HEK293T (cell line): ENCODE data around the gene CAMSAP1.

Source experiments
- CTCF ChIA-PET: fragments of 350-600 bp; formaldehyde crosslinking; extraction: SDS; loops from one replicate; lab custom pipeline; 2021; ENCODE audit warnings: antibody characterized with exemption, inconsistent platforms; lab: Yijun Ruan, JAX
- POLR2A ChIA-PET: fragments of 350-600 bp; formaldehyde crosslinking; extraction: SDS; loops from one replicate; lab custom pipeline; 2020; ENCODE audit warnings: antibody characterized with exemption, inconsistent platforms; lab: Yijun Ruan, JAX
- DNase-seq: peaks from one replicate; pipeline ENCODE4 v3.0.0; 2012; ENCODE audit warnings: mixed read lengths; ENCODE audit errors: extremely low spot score
- ARNT ChIP-seq: fragments of 450-650 bp; IDR thresholded peaks from 2 replicates; pipeline ENCODE4 v1.6.1; 2017; ENCODE audit warnings: mild to moderate bottlenecking
- BHLHE40 ChIP-seq: fragments of 450-650 bp; IDR thresholded peaks from 2 replicates; pipeline ENCODE4 v1.6.1; 2016; ENCODE audit warnings: mild to moderate bottlenecking, moderate library complexity, borderline replicate concordance
- CTBP1 ChIP-seq: fragments of 450-650 bp; IDR thresholded peaks from 2 replicates; pipeline ENCODE4 v1.6.1; 2016; ENCODE audit warnings: borderline replicate concordance
- ELF4 ChIP-seq: fragments of 450-650 bp; IDR thresholded peaks from 2 replicates; pipeline ENCODE4 v1.6.1; 2017; ENCODE audit warnings: antibody characterized with exemption
- FOXA1 ChIP-seq: fragments of 450-650 bp; IDR thresholded peaks from 2 replicates; pipeline ENCODE4 v1.6.1; 2016; ENCODE audit warnings: mild to moderate bottlenecking
- FOXK2 ChIP-seq: fragments of 450-650 bp; IDR thresholded peaks from 2 replicates; pipeline ENCODE4 v1.6.1; 2016; ENCODE audit warnings: mild to moderate bottlenecking
- FOXM1 ChIP-seq: fragments of 450-650 bp; IDR thresholded peaks from 2 replicates; pipeline ENCODE4 v1.6.1; 2017; ENCODE audit warnings: mild to moderate bottlenecking, borderline replicate concordance
- HDGF ChIP-seq: fragments of 450-650 bp; IDR thresholded peaks from 2 replicates; pipeline ENCODE4 v1.6.1; 2017; ENCODE audit warnings: antibody characterized with exemption, borderline replicate concordance
- L3MBTL2 ChIP-seq: fragments of 450-650 bp; conservative IDR thresholded peaks from 2 replicates; pipeline ENCODE4 v1.6.1; 2016; ENCODE audit warnings: mild to moderate bottlenecking
- LEF1 ChIP-seq: fragments of 450-650 bp; IDR thresholded peaks from 2 replicates; pipeline ENCODE4 v1.6.1; 2017; ENCODE audit warnings: mild to moderate bottlenecking, borderline replicate concordance
- NFRKB ChIP-seq: fragments of 450-650 bp; IDR thresholded peaks from 2 replicates; pipeline ENCODE4 v1.6.1; 2016; ENCODE audit warnings: mild to moderate bottlenecking, moderate library complexity
- PKNOX1 ChIP-seq: fragments of 450-650 bp; IDR thresholded peaks from 2 replicates; pipeline ENCODE4 v1.6.1; 2016
- SP1 ChIP-seq: fragments of 450-650 bp; IDR thresholded peaks from 2 replicates; pipeline ENCODE4 v1.6.1; 2017
- SUZ12 ChIP-seq: fragments of 450-650 bp; IDR thresholded peaks from 2 replicates; pipeline ENCODE4 v1.6.1; 2016; ENCODE audit warnings: mild to moderate bottlenecking
- TARDBP ChIP-seq: fragments of 450-650 bp; IDR thresholded peaks from 2 replicates; pipeline ENCODE4 v1.6.1; 2016
- ZNF384 ChIP-seq: fragments of 450-650 bp; IDR thresholded peaks from 2 replicates; pipeline ENCODE4 v1.6.1; 2016

Gene CAMSAP1

DNA sequence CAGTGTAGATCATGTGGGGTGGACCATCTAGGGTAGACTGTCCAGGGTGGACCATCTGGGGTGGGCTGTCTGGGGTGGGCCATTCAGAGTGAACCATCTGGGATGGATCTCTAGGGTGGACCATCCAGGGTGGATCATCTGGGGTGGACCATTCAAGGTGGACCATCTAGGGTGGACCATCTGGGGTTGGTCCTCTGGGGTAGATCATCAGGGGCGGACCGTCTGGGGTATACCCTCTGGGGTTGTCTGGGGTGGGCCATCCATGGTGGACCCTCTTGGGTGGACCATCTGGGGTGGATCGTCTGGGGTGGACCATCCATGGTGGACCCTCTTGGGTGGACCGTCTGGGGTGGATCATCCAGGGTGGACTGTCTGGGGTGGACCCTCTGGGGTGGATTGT, 141.1 kb downstream of the CAMSAP1 start:
- DNase-seq = no peak
- ChIA-PET POLR2A (no interaction called here), CTCF (no interaction called here)
- no peak for TF ChIP-seq FOXA1
- TF ChIP-seq CTBP1 = no peak
- TF ChIP-seq NFRKB = no peak

DNA sequence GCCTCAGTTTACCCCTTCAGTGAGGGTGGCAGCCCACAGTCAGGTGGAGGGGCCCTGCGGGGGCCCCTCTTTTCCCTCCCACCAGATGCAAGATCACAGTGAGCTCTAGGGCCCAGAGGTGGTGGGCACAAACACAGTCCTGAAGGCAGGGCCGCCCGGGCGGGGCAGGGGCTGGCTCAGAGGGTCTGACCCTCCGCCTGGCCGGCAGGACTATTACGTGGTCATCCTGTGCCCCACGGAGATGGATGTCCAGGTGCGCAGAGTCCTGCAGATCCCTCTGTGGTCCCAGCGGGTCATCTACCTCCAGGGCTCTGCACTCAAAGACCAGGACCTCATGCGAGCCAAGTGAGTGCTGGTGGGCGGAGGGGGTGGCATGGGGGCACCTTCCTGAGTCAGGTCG, 141.9 kb downstream of the CAMSAP1 start:
- CTCF ChIA-PET = no interaction called here
- no peak for TF ChIP-seq L3MBTL2
- DNase-seq = no peak
- POLR2A ChIA-PET = no interaction called here

DNA sequence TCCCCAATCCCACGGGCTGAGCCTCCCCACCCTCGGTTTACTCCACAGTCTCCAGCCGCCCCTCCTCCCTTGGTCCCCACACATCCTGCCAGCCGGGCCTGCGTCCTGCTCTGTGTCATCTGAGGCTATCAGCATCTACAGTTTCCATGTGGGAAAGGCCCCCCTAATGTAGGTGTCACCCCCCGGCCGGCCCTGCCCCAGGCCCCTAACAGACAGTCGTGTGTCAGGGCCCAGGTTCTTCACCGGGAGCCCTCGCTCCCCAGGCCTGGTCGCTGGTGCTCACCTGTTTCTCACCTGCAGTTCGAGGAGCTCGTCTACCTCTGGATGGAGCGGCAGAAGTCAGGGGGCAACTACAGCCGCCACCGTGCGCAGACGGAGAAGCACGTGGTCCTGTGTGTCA, 142.6 kb downstream of the CAMSAP1 start:
- CTCF ChIA-PET = no interaction called here
- TF ChIP-seq ARNT = no peak
- no peak for TF ChIP-seq PKNOX1
- no peak for TF ChIP-seq TARDBP
- no peak for TF ChIP-seq ZNF384
- TF ChIP-seq ELF4 = no peak
- TF ChIP-seq SUZ12 = no peak
- no peak for TF ChIP-seq FOXA1
- TF ChIP-seq FOXM1 = no peak
- no peak for TF ChIP-seq HDGF
- no peak for TF ChIP-seq NFRKB
- TF ChIP-seq LEF1 = no peak
- no peak for TF ChIP-seq BHLHE40
- no peak for TF ChIP-seq SP1
- TF ChIP-seq L3MBTL2 = no peak
- no peak for TF ChIP-seq FOXK2
- POLR2A ChIA-PET = no interaction called here

DNA sequence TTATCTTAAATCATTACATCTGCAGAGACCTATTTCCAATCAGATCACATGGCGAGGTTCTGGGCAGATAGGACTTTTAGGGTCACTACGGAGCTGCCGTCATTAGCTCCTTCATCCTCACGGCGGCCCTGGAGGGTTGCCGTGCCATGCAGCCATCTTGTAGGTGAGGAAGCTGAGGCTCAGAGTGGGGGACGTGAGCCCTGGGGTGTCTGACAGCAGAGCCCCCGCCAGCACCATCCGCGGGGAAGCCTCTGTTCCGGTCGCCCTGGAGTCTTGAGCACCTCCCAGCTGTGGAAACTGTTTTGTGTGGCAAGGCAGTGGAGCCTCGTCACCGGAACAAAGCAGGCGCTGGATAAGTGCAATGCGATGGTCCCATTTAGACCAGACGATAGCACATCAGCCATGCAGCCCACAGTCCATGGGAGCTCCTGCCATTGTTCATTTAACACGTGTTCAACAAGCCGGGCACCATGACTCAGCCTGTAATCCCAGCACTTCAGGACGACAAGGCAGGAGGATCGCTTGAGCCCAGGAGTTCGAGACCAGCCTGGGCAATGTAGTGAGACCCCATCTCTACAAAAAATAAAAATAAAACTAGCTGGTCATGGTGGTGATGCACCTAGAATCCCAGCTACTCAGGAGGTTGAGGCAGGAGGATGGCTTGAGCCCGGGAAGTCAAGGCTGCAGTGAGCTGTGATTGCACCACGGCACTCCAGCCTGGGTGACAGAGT, 143.5 kb downstream of the CAMSAP1 start:
- no peak for TF ChIP-seq HDGF
- no peak for TF ChIP-seq SUZ12
- no peak for TF ChIP-seq ELF4
- no peak for TF ChIP-seq L3MBTL2
- no peak for TF ChIP-seq NFRKB
- TF ChIP-seq ARNT = no peak
- TF ChIP-seq FOXA1 = no peak
- no peak for TF ChIP-seq CTBP1
- TF ChIP-seq FOXM1 = no peak
- TF ChIP-seq TARDBP = no peak
- TF ChIP-seq LEF1 = no peak
- TF ChIP-seq FOXK2 = no peak
- no peak for TF ChIP-seq SP1
- no peak for TF ChIP-seq BHLHE40
- TF ChIP-seq ZNF384 = no peak
- TF ChIP-seq PKNOX1 = no peak
- ChIA-PET CTCF (no interaction called here), POLR2A (no interaction called here)
- DNase-seq = no peak

More for the DNA sequence above, 142.6 kb downstream of the CAMSAP1 start:
- DNase-seq = no peak

DNA sequence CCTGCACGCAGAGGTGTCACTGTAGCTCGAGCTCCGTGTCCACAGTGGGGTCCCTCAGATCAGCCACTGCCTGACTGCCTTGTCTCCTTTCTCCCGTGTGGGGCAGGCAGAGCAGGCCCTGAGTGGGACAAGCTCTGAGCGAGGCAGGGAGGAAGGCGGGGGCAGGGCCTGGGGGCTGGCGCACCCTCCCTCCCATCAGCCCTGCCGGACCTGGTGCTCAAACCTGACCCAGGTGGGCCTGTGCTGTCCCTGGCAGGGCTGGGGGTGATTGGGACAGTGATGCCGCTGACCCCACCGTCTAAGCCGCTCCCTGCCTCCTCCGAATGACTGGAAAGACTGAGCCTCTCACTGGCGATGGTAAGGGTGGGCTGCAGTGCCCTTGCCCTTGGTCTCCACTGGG, 144.4 kb downstream of the CAMSAP1 start:
- no peak for DNase-seq
- ChIA-PET CTCF (interaction anchor here (0.6 kb wide), 1 partner anchor 81 kb away, joined by 6 read pairs; no protein-coding TSS in a partner anchor), POLR2A (no interaction called here)
- no peak for TF ChIP-seq CTBP1
- TF ChIP-seq ELF4 = no peak
- TF ChIP-seq FOXK2 = no peak

- ChIA-PET CTCF (no interaction called here), POLR2A (no interaction called here)
- TF ChIP-seq TARDBP = no peak
- TF ChIP-seq PKNOX1 = no peak
- no peak for TF ChIP-seq SUZ12
- TF ChIP-seq L3MBTL2 = no peak
- TF ChIP-seq HDGF = no peak
- no peak for TF ChIP-seq NFRKB
- no peak for TF ChIP-seq ZNF384
- no peak for TF ChIP-seq FOXK2
- no peak for TF ChIP-seq ARNT
- TF ChIP-seq FOXA1 = no peak
- no peak for TF ChIP-seq ELF4
- no peak for TF ChIP-seq BHLHE40
- TF ChIP-seq SP1 = no peak
- no peak for TF ChIP-seq CTBP1
- no peak for DNase-seq
These were observed 145.5 kb downstream of the CAMSAP1 start for GRCh38 chr9:135761845-135762168.

GRCh38 chr9:135761150-135761844, 146.0 kb downstream of the CAMSAP1 start:
- TF ChIP-seq NFRKB (no peak), FOXA1 (no peak), HDGF (no peak), FOXM1 (no peak), FOXK2 (no peak)
- ChIA-PET CTCF (no interaction called here), POLR2A (no interaction called here)
- no peak for DNase-seq
